Measurements from ENCODE around the gene UFD1.

UFD1 gene

GRCh38 chr22:19509191-19509590 lies 30.2 kb upstream of the UFD1 start:
- peaks cover 72% of the 10 kb centered on the region for H3K36me3 ChIP-seq (replicated peaks)

GRCh38 chr22:19508024-19508776 lies 29.2 kb upstream of the UFD1 start:
- H3K9me3 ChIP-seq = no peaks in the 10 kb centered on the region
- no peak for DNase-seq (ENCODE audit: low spot score in 2 of 2)
- H3K27me3 ChIP-seq (ENCODE audit: low read depth) = no peaks in the 10 kb centered on the region
- H3K4me1 ChIP-seq = no peaks in the 10 kb centered on the region
- in situ Hi-C loops (cut with MboI; ENCODE audit: low sequenced_read_pairs) = loop anchor here (25.0 kb wide), 1 partner anchor 96 kb away; no protein-coding TSS in a partner anchor
- peaks cover 72% of the 10 kb centered on the region for H3K36me3 ChIP-seq (replicated peaks)
- H3K4me3 ChIP-seq = no peak overlapping the region

More at GRCh38 chr22:19509191-19509590, 30.2 kb upstream of the UFD1 start:
- H3K9me3 ChIP-seq = no peaks in the 10 kb centered on the region
- in situ Hi-C loops (cut with MboI; ENCODE audit: low sequenced_read_pairs) = loop anchor here (25.0 kb wide), 1 partner anchor 97 kb away; no protein-coding TSS in a partner anchor
- H3K4me3 ChIP-seq = no peak overlapping the region
- no peaks in the 10 kb centered on the region for H3K27me3 ChIP-seq (ENCODE audit: low read depth)
- DNase-seq (ENCODE audit: low spot score in 2 of 2) = no peak
- H3K4me1 ChIP-seq = no peaks in the 10 kb centered on the region

GRCh38 chr22:19507534-19507861 lies 28.5 kb upstream of the UFD1 start:
- Histone ChIP-seq H3K9me3 (no peaks in the 10 kb centered on the region), H3K4me3 (no peak overlapping the region), H3K27me3 (ENCODE audit: low read depth) (no peaks in the 10 kb centered on the region), H3K4me1 (no peaks in the 10 kb centered on the region), H3K36me3 (replicated peaks) (peaks cover 69% of the 10 kb centered on the region)
- no peak for DNase-seq (ENCODE audit: low spot score in 2 of 2)
- in situ Hi-C loops (cut with MboI; ENCODE audit: low sequenced_read_pairs) = loop anchor here (25.0 kb wide), 1 partner anchor 95 kb away; no protein-coding TSS in a partner anchor

- H3K36me3 ChIP-seq (replicated peaks) = peaks cover 57% of the 10 kb centered on the region
- no peaks in the 10 kb centered on the region for H3K4me1 ChIP-seq
- no peaks in the 10 kb centered on the region for H3K9me3 ChIP-seq
- in situ Hi-C loops (cut with MboI; ENCODE audit: low sequenced_read_pairs) = loop anchor here (25.0 kb wide), 1 partner anchor 94 kb away; no protein-coding TSS in a partner anchor
- H3K27me3 ChIP-seq (ENCODE audit: low read depth) = no peaks in the 10 kb centered on the region
- H3K4me3 ChIP-seq = no peak overlapping the region
- DNase-seq (ENCODE audit: low spot score in 2 of 2) = no peak
Measured at GRCh38 chr22:19506212-19506611, 27.2 kb upstream of the UFD1 start.

GRCh38 chr22:19505735-19506126 lies 26.7 kb upstream of the UFD1 start:
- DNase-seq (ENCODE audit: low spot score in 2 of 2) = no peak
- Histone ChIP-seq H3K36me3 (replicated peaks) (peaks cover 54% of the 10 kb centered on the region), H3K4me1 (no peaks in the 10 kb centered on the region), H3K27me3 (ENCODE audit: low read depth) (no peaks in the 10 kb centered on the region), H3K4me3 (no peak overlapping the region), H3K9me3 (no peaks in the 10 kb centered on the region)
- in situ Hi-C loops (cut with MboI; ENCODE audit: low sequenced_read_pairs) = loop anchor here (25.0 kb wide), 1 partner anchor 93 kb away; no protein-coding TSS in a partner anchor

- H3K9me3 ChIP-seq = no peaks in the 10 kb centered on the region
- no peak for DNase-seq (ENCODE audit: low spot score in 2 of 2)
- no peak overlapping the region for H3K4me3 ChIP-seq
- H3K36me3 ChIP-seq (replicated peaks) = peaks cover 53% of the 10 kb centered on the region
- no peaks in the 10 kb centered on the region for H3K27me3 ChIP-seq (ENCODE audit: low read depth)
- H3K4me1 ChIP-seq = no peaks in the 10 kb centered on the region
- in situ Hi-C loops (cut with MboI; ENCODE audit: low sequenced_read_pairs) = loop anchor here (25.0 kb wide), 1 partner anchor 93 kb away; no protein-coding TSS in a partner anchor
Measured at GRCh38 chr22:19504900-19505734, 26.1 kb upstream of the UFD1 start.

- no peaks in the 10 kb centered on the region for H3K9me3 ChIP-seq
- peaks cover 55% of the 10 kb centered on the region for H3K36me3 ChIP-seq (replicated peaks)
- no peaks in the 10 kb centered on the region for H3K27me3 ChIP-seq (ENCODE audit: low read depth)
- DNase-seq (ENCODE audit: low spot score in 2 of 2) = no peak
- in situ Hi-C loops (cut with MboI; ENCODE audit: low sequenced_read_pairs) = loop anchor here (25.0 kb wide), 1 partner anchor 92 kb away; no protein-coding TSS in a partner anchor
- H3K4me1 ChIP-seq = no peaks in the 10 kb centered on the region
- H3K4me3 ChIP-seq = no peak overlapping the region
Measured at GRCh38 chr22:19503869-19504268, 24.9 kb upstream of the UFD1 start.

GRCh38 chr22:19503367-19503766 lies 24.4 kb upstream of the UFD1 start:
- Histone ChIP-seq H3K36me3 (replicated peaks) (peaks cover 56% of the 10 kb centered on the region), H3K27me3 (ENCODE audit: low read depth) (no peaks in the 10 kb centered on the region), H3K4me1 (no peaks in the 10 kb centered on the region), H3K4me3 (no peak overlapping the region), H3K9me3 (no peaks in the 10 kb centered on the region)
- DNase-seq (ENCODE audit: low spot score in 2 of 2) = no peak
- in situ Hi-C loops (cut with MboI; ENCODE audit: low sequenced_read_pairs) = loop anchor here (25.0 kb wide), 1 partner anchor 91 kb away; no protein-coding TSS in a partner anchor

DNA sequence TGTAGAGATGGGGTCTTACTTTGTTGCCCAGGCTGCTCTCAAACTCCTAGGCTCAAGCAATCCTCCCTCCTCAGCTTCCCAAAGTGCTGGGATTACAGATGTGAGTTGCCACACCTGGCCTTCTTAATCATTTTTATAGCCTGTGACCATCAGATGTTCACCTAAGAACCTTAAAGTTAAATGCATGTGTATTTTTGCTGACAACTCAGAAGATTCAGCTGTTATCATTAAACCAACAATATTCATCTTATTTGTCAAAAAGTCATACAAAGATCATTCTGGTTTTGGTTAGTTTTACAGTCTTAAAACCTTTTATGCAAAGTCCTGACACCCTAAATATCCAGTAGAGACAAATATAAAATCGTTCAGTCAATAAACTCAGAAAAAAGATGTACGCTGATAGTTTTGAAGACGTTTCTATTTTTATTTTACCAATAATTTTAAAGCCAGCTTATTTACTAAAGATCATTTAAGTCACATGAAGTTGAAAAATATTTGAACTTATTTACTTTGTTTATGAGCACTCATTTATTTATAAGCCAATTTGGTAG lies 23.0 kb upstream of the UFD1 start:
- Histone ChIP-seq H3K4me3 (no peak overlapping the region), H3K27me3 (ENCODE audit: low read depth) (no peaks in the 10 kb centered on the region), H3K36me3 (replicated peaks) (peaks cover 54% of the 10 kb centered on the region), H3K4me1 (no peaks in the 10 kb centered on the region), H3K9me3 (no peaks in the 10 kb centered on the region)
- in situ Hi-C loops (cut with MboI; ENCODE audit: low sequenced_read_pairs) = loop anchor here (25.0 kb wide), 1 partner anchor 90 kb away; no protein-coding TSS in a partner anchor
- DNase-seq (ENCODE audit: low spot score in 2 of 2) = no peak

DNA sequence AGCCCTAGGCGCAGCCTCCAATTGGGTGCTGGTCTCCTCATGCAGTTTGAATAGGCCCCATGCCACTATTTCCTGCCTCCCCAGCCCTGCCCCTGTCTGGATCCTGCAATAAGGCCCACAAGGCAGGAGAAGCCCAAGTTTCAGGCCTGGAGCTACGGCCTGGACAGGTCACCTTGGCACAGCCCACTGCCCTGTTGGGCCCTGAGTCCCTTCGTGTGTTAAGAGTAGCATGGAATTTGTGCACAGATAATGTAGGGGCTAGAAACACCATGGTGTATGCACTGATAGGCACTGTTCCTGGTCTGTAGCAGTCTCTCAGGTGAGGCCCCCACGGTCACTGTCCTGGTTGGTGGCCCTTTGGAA lies 20.9 kb upstream of the UFD1 start:
- Histone ChIP-seq H3K27me3 (ENCODE audit: low read depth) (no peaks in the 10 kb centered on the region), H3K36me3 (replicated peaks) (peaks cover 56% of the 10 kb centered on the region), H3K9me3 (no peaks in the 10 kb centered on the region), H3K4me1 (no peaks in the 10 kb centered on the region), H3K4me3 (no peak overlapping the region)
- in situ Hi-C loops (cut with MboI; ENCODE audit: low sequenced_read_pairs) = loop anchor here (25.0 kb wide), 1 partner anchor 88 kb away; no protein-coding TSS in a partner anchor
- DNase-seq (ENCODE audit: low spot score in 2 of 2) = no peak

DNA sequence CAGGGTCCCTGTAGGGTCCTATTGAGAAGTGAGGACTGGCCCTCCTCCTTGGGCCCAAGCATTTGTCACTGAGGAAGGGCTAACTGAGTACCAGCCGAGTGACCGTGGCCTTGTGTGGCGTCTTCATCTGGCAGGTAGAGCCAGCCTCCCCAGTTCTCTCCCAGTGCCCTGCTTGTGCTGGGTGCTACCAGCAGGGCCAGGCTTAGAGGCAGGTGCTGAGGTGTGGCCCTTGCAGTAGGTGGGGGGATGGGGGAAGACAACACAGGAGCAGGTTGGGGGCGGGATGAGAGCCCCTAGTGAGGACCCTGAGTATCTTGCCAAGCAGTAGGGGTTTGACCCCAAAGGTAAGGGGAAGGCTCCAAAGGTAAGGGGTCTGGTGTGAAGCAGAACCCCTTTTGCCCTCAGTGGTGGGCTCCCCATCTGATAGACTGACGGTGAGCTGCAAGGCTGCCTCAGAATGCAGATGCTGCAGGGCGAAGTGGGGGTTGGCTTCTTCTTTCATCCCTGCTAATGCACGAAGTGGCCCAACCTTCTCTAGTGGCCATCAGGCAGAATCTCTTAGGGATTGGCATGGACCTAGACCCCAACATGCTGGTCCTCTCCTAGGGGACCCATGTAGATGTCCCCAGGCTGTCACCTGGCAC lies 20.4 kb upstream of the UFD1 start:
- Histone ChIP-seq H3K36me3 (replicated peaks) (peaks cover 60% of the 10 kb centered on the region), H3K9me3 (no peaks in the 10 kb centered on the region), H3K27me3 (ENCODE audit: low read depth) (no peaks in the 10 kb centered on the region), H3K4me3 (no peak overlapping the region), H3K4me1 (no peaks in the 10 kb centered on the region)
- in situ Hi-C loops (cut with MboI; ENCODE audit: low sequenced_read_pairs) = no loop called here
- no peak for DNase-seq (ENCODE audit: low spot score in 2 of 2)

- Histone ChIP-seq H3K36me3 (replicated peaks) (peaks cover 64% of the 10 kb centered on the region), H3K4me3 (no peak overlapping the region), H3K27me3 (ENCODE audit: low read depth) (no peaks in the 10 kb centered on the region), H3K9me3 (no peaks in the 10 kb centered on the region), H3K4me1 (no peaks in the 10 kb centered on the region)
- no peak for DNase-seq (ENCODE audit: low spot score in 2 of 2)
- in situ Hi-C loops (cut with MboI; ENCODE audit: low sequenced_read_pairs) = no loop called here
Measured at GRCh38 chr22:19498866-19499190, 19.8 kb upstream of the UFD1 start.

GRCh38 chr22:19498154-19498865 lies 19.3 kb upstream of the UFD1 start:
- H3K9me3 ChIP-seq = no peaks in the 10 kb centered on the region
- in situ Hi-C loops (cut with MboI; ENCODE audit: low sequenced_read_pairs) = no loop called here
- no peak overlapping the region for H3K4me3 ChIP-seq
- H3K4me1 ChIP-seq = no peaks in the 10 kb centered on the region
- no peaks in the 10 kb centered on the region for H3K27me3 ChIP-seq (ENCODE audit: low read depth)
- DNase-seq (ENCODE audit: low spot score in 2 of 2) = no peak
- peaks cover 66% of the 10 kb centered on the region for H3K36me3 ChIP-seq (replicated peaks)

Data from HAP-1 (cell line).